DLD1 (cell line): ENCODE data around the gene RAB17.
"Not testable (repeated sequence)": the region's sequence is repeated elsewhere in the genome, so short reads cannot be mapped to it uniquely, and the experiment has no call there.

Source experiments
- in situ Hi-C: cut with HindIII; loops from 2 replicates; pipeline ENCODE4 v1.10.0; 2017; ENCODE audit warnings: low sequenced_read_pairs

Gene RAB17

GRCh38 chr2:237600205-237600846 lies 9.8 kb upstream of the RAB17 start:
- in situ Hi-C loops, result loop anchor here (5.0 kb wide), 1 partner anchor 82 kb away; no protein-coding TSS in a partner anchor

DNA sequence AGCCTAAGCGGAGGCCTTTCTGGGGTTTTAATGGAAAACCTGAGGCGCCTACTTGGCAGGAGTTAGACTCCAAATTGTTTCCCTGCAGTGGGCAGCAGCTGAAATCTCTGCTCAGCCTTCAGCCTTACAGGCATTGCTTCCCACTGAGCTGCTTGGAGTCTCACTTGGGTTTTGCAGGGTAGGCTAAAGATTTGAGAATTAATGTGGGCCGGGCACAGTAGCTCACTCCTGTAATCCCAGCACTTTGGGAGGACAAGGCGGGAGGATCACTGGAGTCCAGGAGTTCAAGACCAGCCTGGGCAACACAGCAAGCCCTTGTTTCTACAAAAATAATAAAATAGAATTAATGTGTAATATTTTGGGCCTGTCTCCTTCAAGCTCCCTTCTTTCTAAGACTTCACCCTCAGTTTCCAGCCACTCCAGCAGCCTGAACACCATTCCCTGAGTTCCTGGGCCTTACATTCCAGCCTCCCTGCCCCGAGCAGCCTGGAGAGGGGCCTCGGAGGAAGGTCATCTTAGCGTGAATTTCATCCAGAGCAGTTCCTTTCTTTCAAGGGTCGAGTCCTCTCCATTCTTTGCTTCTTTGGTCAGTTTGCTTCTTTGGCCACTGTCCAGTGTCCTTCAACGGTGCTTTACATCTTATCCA lies 9.1 kb upstream of the RAB17 start:
- in situ Hi-C loops, result loop anchor here (5.0 kb wide), 1 partner anchor 83 kb away; no protein-coding TSS in a partner anchor

- in situ Hi-C loops, result no loop called here
Observed at GRCh38 chr2:237598468-237599208, 8.1 kb upstream of the RAB17 start.

- in situ Hi-C loops, result no loop called here
Observed at GRCh38 chr2:237597196-237598145, 6.9 kb upstream of the RAB17 start.

- in situ Hi-C loops, result no loop called here
Observed at GRCh38 chr2:237596520-237597195, 6.1 kb upstream of the RAB17 start.

- in situ Hi-C loops, result not testable (repeated sequence)
Observed at GRCh38 chr2:237595829-237596519, 5.4 kb upstream of the RAB17 start.

DNA sequence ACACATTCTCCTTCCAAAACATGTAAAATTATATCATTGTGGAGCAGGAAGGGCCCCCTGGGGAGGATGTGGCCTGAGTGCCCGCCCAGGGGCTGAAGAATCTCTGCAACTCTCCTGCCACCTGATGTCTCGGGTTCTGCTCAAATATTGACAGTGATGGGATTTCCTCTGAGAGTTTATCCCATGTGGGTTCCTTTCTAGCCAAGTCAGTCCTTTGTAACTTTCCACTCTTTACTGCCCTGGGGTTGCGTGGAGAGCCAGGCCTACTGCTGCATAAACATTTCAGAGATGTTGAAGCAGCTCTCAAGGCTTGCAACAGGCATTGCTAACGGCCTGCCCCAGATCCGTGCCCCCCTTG lies 4.0 kb upstream of the RAB17 start:
- in situ Hi-C loops, result no loop called here

DNA sequence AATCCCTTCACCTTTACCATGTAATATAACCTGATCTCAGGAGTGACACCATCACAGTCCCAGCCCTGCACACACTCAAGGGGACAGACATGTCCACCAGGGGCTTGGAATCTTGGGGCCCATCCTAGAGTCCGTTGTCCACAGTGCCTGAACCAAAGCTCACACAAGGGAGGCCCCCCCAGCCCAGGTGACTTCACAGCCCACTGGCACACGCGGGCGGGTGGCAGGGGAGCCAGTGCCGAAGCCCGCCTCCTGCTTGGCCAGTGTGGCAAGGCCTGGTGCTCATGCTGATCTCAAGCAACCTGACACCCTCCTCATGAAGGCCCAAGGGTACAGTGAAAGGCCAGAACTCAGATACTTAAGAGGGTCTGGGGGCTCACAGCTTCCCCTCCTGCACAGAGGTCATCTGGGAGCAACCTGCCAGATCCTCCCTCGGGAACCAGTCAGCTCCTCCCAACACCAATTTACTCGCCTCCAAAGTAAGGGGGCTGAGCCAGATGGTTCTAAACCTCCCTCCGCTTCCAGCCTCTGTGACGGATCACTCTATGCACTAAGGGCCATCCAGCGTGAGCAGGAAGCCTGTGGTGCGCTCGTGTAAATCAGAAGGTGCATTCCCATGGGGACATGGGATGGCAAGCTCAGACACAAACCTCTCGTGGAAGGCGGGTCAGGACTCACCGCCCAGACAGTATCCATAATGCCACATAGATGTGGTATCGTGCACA lies 3.2 kb upstream of the RAB17 start:
- in situ Hi-C loops, result no loop called here

GRCh38 chr2:237593036-237593435 lies 2.5 kb upstream of the RAB17 start:
- in situ Hi-C loops, result no loop called here

GRCh38 chr2:237592425-237592980 lies 2.0 kb upstream of the RAB17 start:
- in situ Hi-C loops, result no loop called here

GRCh38 chr2:237591141-237591881 lies 777 bp upstream of the RAB17 start:
- in situ Hi-C loops, result no loop called here

DNA sequence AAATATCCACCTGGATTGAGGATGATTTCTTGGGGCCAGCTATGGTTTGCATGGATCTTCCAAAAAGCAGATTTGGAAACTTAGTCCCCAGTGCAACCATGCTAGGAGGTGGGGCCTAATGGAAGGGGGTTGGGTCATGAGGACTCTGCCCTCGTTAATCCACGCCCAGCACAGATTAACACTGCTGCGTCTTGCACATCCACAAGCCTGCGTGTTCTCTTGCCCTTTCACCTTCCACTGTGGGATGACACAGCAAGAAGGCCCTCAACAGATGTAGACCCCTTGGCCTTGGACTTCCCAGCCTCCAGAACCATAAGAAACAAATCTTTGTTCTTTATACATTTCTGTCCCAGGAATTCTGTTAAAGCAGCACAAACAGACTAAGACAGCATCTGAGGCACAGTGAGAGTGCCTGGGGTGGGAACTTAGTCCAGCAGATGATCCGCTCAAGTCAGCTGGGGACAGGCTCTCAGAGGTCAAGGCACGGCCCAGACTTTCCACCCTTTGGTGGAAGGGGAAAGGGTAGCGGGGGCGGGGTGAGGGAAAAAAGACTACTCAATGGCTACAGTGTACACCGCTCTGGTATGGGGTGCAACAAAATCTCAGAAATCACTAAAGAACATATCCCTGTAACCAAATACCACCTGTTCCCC lies 2.4 kb downstream of the RAB17 start:
- in situ Hi-C loops, result no loop called here

DNA sequence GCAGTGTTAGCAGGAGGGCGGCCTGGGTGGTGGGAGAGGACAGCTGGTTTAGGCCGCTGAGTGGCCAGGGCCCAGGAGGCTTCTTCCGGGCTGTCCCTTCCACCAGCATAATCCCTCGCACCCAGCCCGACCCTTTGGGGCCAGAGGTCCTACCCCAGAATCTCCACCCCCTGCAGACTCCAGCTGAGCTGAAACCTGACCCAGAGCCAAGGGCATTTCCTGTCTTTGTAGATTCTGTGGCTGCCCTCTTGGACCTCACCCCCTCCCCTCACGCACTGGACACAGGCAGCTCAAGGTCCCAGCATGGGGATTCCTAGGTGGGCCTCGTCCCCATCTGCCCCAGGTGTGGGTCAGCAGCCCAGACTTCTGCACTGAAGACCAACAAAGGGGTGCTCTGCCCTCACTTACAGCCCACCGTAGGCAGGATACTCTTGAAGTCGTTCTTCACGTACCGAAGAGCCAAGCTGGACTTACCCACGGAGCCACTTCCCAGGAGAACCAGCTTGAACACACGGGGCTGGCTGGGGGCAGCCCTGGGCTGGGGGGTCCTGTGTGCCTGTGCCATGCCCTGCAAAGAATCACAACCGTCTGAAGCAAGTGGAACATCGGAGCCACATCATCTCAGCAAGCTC lies 4.8 kb downstream of the RAB17 start:
- in situ Hi-C loops, result no loop called here

DNA sequence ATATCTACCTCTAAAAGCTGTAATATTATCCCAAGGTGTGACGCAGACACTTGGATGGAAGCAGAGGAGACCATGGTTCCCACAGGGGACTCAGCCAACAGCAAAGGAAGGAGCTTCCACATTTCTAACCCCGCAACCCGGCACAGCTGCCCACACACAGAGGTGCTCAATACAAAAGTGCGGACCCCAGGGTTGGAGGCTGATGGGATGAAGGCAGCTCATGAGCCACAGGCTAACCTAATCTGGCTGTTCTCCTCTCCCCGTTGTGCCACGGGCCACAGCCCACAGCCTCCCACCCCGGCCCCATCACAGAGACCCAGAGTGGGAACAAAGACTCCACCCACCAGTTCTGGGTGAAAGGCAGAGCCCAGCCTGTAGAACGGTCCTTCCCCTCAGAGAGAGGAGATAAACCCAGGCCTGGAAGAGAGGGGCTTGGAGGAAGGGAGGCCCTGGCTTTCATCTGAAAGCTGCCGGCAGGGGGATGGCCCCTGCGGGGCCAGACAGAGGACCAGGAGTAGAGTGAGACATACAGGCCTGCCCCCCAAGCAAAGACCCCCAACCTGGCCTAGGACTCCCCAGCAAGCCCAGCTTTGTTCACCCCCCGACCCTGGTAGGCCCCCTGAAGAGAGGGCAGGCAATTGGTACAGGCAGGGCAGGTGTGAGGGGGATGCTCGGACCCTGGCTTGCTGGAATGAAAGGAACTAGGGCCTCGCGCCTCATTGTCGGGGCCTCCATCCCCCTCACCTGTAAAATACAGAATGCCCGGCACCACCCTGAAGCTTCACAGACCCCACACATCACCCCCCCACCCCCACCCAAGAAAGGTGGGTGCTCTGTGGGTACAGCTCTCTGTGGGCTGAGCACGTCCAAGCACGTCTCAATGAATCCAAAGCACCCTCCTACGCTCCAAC lies 6.9 kb downstream of the RAB17 start:
- in situ Hi-C loops, result no loop called here

GRCh38 chr2:237581751-237582746 lies 8.5 kb downstream of the RAB17 start:
- in situ Hi-C loops, result no loop called here
